Neural cell (in vitro differentiated cells): ENCODE data around the gene SEC11C. TPM values are rescaled to one million over a fixed set of nuclear protein-coding genes. Genes with fewer than 3 reads are reported as not detected.

Experiments
- H2AFZ ChIP-seq: fragments of 200-600, 300-800 bp; sonication (generic), shearing (Covaris generic); 2 replicates; pipeline ENCODE4 v1.6.0; 2014; ENCODE audit warnings: low read depth, mild to moderate bottlenecking, antibody characterized with exemption, low read length, moderate library complexity
- H3F3A ChIP-seq: fragments of 200-600 bp; shearing (Covaris generic); 2 replicates; pipeline ENCODE4 v1.6.1; 2016; ENCODE audit warnings: mild to moderate bottlenecking, moderate library complexity, mixed read lengths, antibody characterized with exemption, low read length; ENCODE audit not compliant: insufficient read depth, poor library complexity, severe bottlenecking
- H3K27ac ChIP-seq: fragments of 200-600, 300-800 bp; sonication (generic), shearing (Covaris generic); 2 replicates; pipeline ENCODE4 v1.5.1; 2014; ENCODE audit warnings: mild to moderate bottlenecking, low read length, moderate library complexity
- H3K27me3 ChIP-seq: fragments of 300-800, 200-600 bp; sonication (generic), shearing (Covaris generic); 2 replicates; pipeline ENCODE4 v1.6.0; 2014; ENCODE audit warnings: mild to moderate bottlenecking, low read depth, low read length, moderate library complexity; ENCODE audit not compliant: insufficient read depth
- H3K36me3 ChIP-seq: fragments of 300-800, 200-600 bp; sonication (generic), shearing (Covaris generic); 2 replicates; pipeline ENCODE4 v1.5.1; 2014; ENCODE audit warnings: mild to moderate bottlenecking, antibody characterized with exemption, low read length, moderate library complexity; ENCODE audit not compliant: insufficient read depth
- H3K4me2 ChIP-seq: fragments of 300-800, 200-600 bp; sonication (generic), shearing (Covaris generic); 2 replicates; pipeline ENCODE4 v1.6.0; 2014; ENCODE audit warnings: mild to moderate bottlenecking, low read length
- H3K4me3 ChIP-seq: fragments of 300-800, 200-600 bp; sonication (generic), shearing (Covaris generic); 2 replicates; pipeline ENCODE4 v1.5.1; 2014; ENCODE audit warnings: mild to moderate bottlenecking, low read length, moderate library complexity
- H3K79me2 ChIP-seq: fragments of 200-600 bp; shearing (Covaris generic); replicated peaks from 2 replicates; pipeline ENCODE4 v1.6.0; 2014; ENCODE audit warnings: mild to moderate bottlenecking, low read length, moderate library complexity; ENCODE audit not compliant: insufficient read depth
- H3K9ac ChIP-seq: fragments of 300-800, 200-600 bp; sonication (generic), shearing (Covaris generic); 2 replicates; pipeline ENCODE4 v1.6.1; 2016; ENCODE audit warnings: mild to moderate bottlenecking, low read length, mixed read lengths
- H3K9me2 ChIP-seq: fragments of 200-600 bp; shearing (Covaris generic); 2 replicates; pipeline ENCODE4 v1.6.1; 2016; ENCODE audit warnings: mild to moderate bottlenecking, low read length, mixed read lengths; ENCODE audit not compliant: insufficient read depth
- H3K9me3 ChIP-seq: fragments of 200-600, 300-800 bp; sonication (generic), shearing (Covaris generic); 2 replicates; pipeline ENCODE4 v1.6.1; 2016; ENCODE audit warnings: mild to moderate bottlenecking, mixed run types, low read length, moderate library complexity, mixed read lengths
- H4K20me1 ChIP-seq: fragments of 200-600 bp; shearing (Covaris generic); 2 replicates; pipeline ENCODE4 v1.6.1; 2016; ENCODE audit warnings: mild to moderate bottlenecking, mixed run types; ENCODE audit not compliant: insufficient read depth
- EP300 ChIP-seq: fragments of 450-650 bp; conservative IDR thresholded peaks from 2 replicates; pipeline ENCODE4 v1.6.1; 2014; ENCODE audit warnings: antibody characterized with exemption, mild to moderate bottlenecking, moderate library complexity; ENCODE audit not compliant: poor library complexity, severe bottlenecking
- EZH2 ChIP-seq: fragments of 200-600, 300-800 bp; shearing (Covaris generic), sonication (generic); IDR thresholded peaks from 2 replicates; pipeline ENCODE4 v1.6.1; 2014; ENCODE audit warnings: antibody characterized with exemption, low read length, borderline replicate concordance, mild to moderate bottlenecking; ENCODE audit not compliant: insufficient read depth, poor library complexity, severe bottlenecking
- MXI1 ChIP-seq: fragments of 450-650 bp; conservative IDR thresholded peaks from 2 replicates; pipeline ENCODE4 v1.6.1; 2014; ENCODE audit warnings: antibody characterized with exemption, mild to moderate bottlenecking; ENCODE audit not compliant: poor library complexity, severe bottlenecking
- POLR2AphosphoS5 ChIP-seq: IDR thresholded peaks from 2 replicates; pipeline ENCODE4 v1.6.1; 2012
- RAD21 ChIP-seq: fragments of 450-650 bp; conservative IDR thresholded peaks from 2 replicates; pipeline ENCODE4 v1.6.1; 2014; ENCODE audit warnings: antibody characterized with exemption, mild to moderate bottlenecking, moderate library complexity
- SMC3 ChIP-seq: fragments of 450-650 bp; conservative IDR thresholded peaks from 2 replicates; pipeline ENCODE4 v1.6.1; 2014; ENCODE audit warnings: antibody characterized with exemption, mild to moderate bottlenecking, moderate library complexity; ENCODE audit not compliant: poor library complexity
- TAF1 ChIP-seq: IDR thresholded peaks from 2 replicates; pipeline ENCODE4 v1.6.1; 2012; ENCODE audit warnings: low read depth
- polyA minus RNA-seq: library from RNA; depleted of rRNA, polyadenylated mRNA; stranded (reverse); fragments of >200 nt; gene quantifications from 2 replicates; pipeline ENCODE4 v1.2.3, GENCODE V29; 2014
- polyA plus RNA-seq: library from polyadenylated mRNA; depleted of rRNA; stranded (reverse); fragments of >200 nt; gene quantifications from 2 replicates; pipeline ENCODE4 v1.2.3, GENCODE V29; 2014
- TF ChIP-seq, protein P1 (sequence below): IDR thresholded peaks from 2 replicates; pipeline ENCODE4 v1.6.1; 2012; ENCODE audit warnings: borderline replicate concordance
- TF ChIP-seq, protein P2 (sequence below): fragments of 450-650 bp; IDR thresholded peaks from 2 replicates; pipeline ENCODE4 v1.5.1; 2014; ENCODE audit warnings: antibody characterized with exemption, mild to moderate bottlenecking, moderate library complexity; ENCODE audit not compliant: poor library complexity, severe bottlenecking

SEC11C gene
- 211 and 245 TPM in 2 replicates for polyA plus RNA-seq
- 88.4 and 103 TPM in 2 replicates for polyA minus RNA-seq

DNA sequence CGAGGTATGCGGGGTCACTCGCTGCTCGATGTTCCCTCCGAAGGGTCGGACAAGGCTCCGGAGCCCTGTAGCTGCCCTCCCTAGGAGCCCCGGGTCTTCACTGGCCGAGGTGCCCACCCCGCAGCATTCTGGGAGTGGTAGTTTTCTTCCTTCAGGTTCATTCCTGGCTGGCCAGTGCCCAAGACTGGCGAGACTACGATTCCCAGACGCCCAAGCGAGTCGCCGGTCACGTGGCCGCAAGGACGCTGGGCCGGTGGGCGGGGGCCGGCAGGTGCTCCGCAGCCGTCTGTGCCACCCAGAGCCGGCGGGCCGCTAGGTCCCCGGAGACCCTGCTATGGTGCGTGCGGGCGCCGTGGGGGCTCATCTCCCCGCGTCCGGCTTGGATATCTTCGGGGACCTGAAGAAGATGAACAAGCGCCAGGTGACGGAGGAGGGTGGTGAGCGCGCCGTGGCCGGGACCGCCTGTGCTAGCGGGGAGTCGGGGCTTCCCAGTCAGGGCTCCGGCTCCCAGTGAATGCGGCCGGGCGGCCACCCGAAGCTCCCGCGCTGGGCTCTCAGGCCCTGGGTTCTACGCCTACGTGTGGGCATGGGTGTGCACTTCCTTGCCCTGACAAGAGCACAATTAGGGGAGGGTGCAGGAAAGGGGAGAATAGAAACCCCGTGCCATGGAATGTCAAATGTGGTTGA, at the start of gene SEC11C:
TSS of gene SEC11C (plus strand) at position 270 of the 687 bp plus-strand sequence. CDS start at position 335, 65 bp downstream.
- Histone ChIP-seq H3K79me2 (peaks cover 14% of the 10 kb centered on the region), H3K9me2 (no peaks in the 10 kb centered on the region), H3K9me3 (no peaks in the 10 kb centered on the region), H3F3A (no peaks in the 10 kb centered on the region), H2AFZ (peak within 1 kb of the TSS; percentile 61), H3K4me2 (peak within 1 kb of the TSS; percentile 83), H3K4me3 (peak within 1 kb of the TSS; percentile 93), H3K27me3 (no peaks in the 10 kb centered on the region), H3K9ac (peak within 1 kb of the TSS; percentile 77), H3K27ac (peak within 1 kb of the TSS; percentile 92), H3K36me3 (no peaks in the 10 kb centered on the region), H4K20me1 (no peaks in the 10 kb centered on the region)
- TF ChIP-seq MXI1 (peak; percentile 84), TAF1 (peak; percentile 45), EP300 (no peak), POLR2AphosphoS5 (peak; percentile 75), SMC3 (no peak), EZH2 (no peak), RAD21 (no peak)
- TF ChIP-seq, protein P1, sequence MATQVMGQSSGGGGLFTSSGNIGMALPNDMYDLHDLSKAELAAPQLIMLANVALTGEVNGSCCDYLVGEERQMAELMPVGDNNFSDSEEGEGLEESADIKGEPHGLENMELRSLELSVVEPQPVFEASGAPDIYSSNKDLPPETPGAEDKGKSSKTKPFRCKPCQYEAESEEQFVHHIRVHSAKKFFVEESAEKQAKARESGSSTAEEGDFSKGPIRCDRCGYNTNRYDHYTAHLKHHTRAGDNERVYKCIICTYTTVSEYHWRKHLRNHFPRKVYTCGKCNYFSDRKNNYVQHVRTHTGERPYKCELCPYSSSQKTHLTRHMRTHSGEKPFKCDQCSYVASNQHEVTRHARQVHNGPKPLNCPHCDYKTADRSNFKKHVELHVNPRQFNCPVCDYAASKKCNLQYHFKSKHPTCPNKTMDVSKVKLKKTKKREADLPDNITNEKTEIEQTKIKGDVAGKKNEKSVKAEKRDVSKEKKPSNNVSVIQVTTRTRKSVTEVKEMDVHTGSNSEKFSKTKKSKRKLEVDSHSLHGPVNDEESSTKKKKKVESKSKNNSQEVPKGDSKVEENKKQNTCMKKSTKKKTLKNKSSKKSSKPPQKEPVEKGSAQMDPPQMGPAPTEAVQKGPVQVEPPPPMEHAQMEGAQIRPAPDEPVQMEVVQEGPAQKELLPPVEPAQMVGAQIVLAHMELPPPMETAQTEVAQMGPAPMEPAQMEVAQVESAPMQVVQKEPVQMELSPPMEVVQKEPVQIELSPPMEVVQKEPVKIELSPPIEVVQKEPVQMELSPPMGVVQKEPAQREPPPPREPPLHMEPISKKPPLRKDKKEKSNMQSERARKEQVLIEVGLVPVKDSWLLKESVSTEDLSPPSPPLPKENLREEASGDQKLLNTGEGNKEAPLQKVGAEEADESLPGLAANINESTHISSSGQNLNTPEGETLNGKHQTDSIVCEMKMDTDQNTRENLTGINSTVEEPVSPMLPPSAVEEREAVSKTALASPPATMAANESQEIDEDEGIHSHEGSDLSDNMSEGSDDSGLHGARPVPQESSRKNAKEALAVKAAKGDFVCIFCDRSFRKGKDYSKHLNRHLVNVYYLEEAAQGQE = peak; percentile 10
- TF ChIP-seq, protein P2, sequence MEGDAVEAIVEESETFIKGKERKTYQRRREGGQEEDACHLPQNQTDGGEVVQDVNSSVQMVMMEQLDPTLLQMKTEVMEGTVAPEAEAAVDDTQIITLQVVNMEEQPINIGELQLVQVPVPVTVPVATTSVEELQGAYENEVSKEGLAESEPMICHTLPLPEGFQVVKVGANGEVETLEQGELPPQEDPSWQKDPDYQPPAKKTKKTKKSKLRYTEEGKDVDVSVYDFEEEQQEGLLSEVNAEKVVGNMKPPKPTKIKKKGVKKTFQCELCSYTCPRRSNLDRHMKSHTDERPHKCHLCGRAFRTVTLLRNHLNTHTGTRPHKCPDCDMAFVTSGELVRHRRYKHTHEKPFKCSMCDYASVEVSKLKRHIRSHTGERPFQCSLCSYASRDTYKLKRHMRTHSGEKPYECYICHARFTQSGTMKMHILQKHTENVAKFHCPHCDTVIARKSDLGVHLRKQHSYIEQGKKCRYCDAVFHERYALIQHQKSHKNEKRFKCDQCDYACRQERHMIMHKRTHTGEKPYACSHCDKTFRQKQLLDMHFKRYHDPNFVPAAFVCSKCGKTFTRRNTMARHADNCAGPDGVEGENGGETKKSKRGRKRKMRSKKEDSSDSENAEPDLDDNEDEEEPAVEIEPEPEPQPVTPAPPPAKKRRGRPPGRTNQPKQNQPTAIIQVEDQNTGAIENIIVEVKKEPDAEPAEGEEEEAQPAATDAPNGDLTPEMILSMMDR = peak; percentile 15

DNA sequence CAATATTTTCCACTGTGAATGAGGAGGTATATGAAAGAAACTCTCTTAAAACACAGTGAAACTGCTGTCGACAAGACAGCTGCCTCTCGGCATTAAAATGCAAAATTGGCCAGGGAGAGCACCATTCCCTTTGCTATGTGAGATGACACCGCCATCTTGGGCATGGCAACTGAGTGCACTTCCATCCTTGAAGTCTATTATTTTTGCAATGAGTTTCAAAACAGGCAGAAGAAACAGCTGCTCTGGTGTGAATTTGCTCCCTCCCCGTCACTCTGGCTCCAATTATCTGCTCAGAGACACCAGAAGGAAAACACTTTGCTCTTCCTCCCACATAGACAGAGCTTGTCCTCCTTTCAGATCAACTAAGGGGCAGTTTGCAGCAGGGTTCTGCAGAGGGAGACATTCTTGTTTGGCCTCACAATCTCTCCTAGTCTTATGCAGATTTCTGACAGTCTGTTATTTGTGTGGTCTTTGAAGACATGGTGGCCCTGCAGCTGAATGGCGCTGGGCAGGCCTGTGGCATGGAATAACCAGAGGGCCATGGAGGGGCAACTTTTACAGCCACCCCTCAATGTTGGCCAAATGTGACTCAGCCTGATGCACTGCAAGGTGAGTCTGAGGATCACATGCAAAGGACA, 48.6 kb upstream of the SEC11C start:
- H3F3A ChIP-seq = no peaks in the 10 kb centered on the region
- no peaks in the 10 kb centered on the region for H3K9me3 ChIP-seq
- no peaks in the 10 kb centered on the region for H3K79me2 ChIP-seq
- no peak overlapping the region for H3K4me3 ChIP-seq
- H3K4me2 ChIP-seq = no peak overlapping the region
- H2AFZ ChIP-seq = no peak overlapping the region
- no peaks in the 10 kb centered on the region for H3K9me2 ChIP-seq
- H3K27ac ChIP-seq = no peak overlapping the region
- H3K9ac ChIP-seq = no peak overlapping the region
- TF ChIP-seq POLR2AphosphoS5 = no peak
- TF ChIP-seq SMC3 = no peak
- TF ChIP-seq EZH2 = no peak
- no peak for TF ChIP-seq RAD21
- no peak for TF ChIP-seq EP300
- no peak for TF ChIP-seq TAF1
- no peak for TF ChIP-seq MXI1
- TF ChIP-seq, protein P1 = no peak
- TF ChIP-seq, protein P2 = no peak
- no peaks in the 10 kb centered on the region for H3K27me3 ChIP-seq
- no peaks in the 10 kb centered on the region for H4K20me1 ChIP-seq
- no peaks in the 10 kb centered on the region for H3K36me3 ChIP-seq
